ENCODE data around the gene CUEDC1. TPM values are rescaled to one million over a fixed set of nuclear protein-coding genes. Genes with fewer than 3 reads are reported as not detected.
A peak's percentile ranks its signal among the peaks of the same experiment; 100 is the strongest.

Gene CUEDC1
- total and polyA plus RNA-seq, 2 experiments from 2014 or later = 11.1 to 13.6 TPM

DNA sequence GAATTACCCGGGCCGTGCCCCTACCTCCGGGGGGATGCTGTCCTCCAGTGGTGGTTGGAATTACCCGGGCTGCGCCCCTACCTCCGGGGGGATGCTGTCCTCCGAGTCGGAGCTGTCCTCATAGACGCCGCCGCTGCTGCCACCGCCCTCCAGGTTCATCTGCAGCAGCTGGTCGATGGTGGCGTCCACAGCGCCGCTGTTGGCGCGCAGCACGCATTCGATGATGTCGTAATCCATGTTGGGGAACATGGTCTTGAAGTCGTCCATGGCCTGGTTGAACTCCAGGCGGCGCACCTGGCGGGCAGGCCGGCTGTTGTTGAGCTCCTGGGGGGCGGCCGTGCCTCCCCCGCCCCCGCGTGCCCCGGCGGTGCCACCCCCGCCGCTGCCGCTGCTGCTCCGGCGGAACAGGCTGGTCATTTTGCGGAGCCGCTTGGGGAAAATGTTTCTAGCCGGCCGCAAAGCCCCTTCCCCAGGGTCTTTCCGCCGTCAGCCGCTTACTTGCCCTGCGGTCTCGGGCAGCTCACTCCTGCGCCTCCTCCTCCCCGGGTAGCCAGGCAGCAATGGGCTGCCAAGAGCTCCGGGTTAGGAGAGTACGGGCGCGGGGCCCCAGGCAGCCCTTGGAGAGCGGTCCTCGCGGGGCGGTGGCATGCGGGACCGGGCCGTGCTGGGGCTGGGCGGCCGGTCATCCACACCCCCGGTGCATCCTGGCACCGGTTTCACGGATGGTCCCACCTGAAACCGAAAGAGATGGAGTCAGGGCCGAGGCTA lies 69.9 kb downstream of the CUEDC1 start:
- H3K4me1 ChIP-seq (ENCODE audit: insufficient read depth) = peaks cover 45% of the 10 kb centered on the region
- no peak for TF ChIP-seq EZH2phosphoT487 (IDR thresholded peaks at IDR 0.05; ENCODE audit: insufficient read depth, low read depth)
- no peak overlapping the region for H3K4me3 ChIP-seq
- H3K9me2 ChIP-seq (ENCODE audit: insufficient read depth) = no peaks in the 10 kb centered on the region
- H3F3A ChIP-seq (ENCODE audit: insufficient read depth) = peaks cover 25% of the 10 kb centered on the region
- WGBS, 2 experiments (ENCODE audit: low coverage in 1 of 2, low lambda C conversion rate in 2 of 2, missing lambda C conversion rate in 2 of 2) = 92 to 93% methylated on average over 50 to 67 of the region's 67 CpGs
- H3K9ac ChIP-seq = no peak overlapping the region
- H3K79me2 ChIP-seq (ENCODE audit: insufficient read depth) = peaks cover 45% of the 10 kb centered on the region
- H4K20me1 ChIP-seq (ENCODE audit: insufficient read depth) = no peaks in the 10 kb centered on the region
- H3K36me3 ChIP-seq (ENCODE audit: low read depth) = peaks cover 7% of the 10 kb centered on the region; the same call in 1 of the 2 replicates
- no peak overlapping the region for H3K4me2 ChIP-seq (ENCODE audit: unreplicated experiment)
- in situ Hi-C loops (cut with MboI) = no loop called here
- DNase-seq = no peak
- no peaks in the 10 kb centered on the region for H3K27me3 ChIP-seq (replicated peaks; ENCODE audit: insufficient read depth)
- H3K27ac ChIP-seq = no peak overlapping the region
- H2AFZ ChIP-seq = no peak overlapping the region
- no peaks in the 10 kb centered on the region for H3K9me3 ChIP-seq (ENCODE audit: low read depth)

DNA sequence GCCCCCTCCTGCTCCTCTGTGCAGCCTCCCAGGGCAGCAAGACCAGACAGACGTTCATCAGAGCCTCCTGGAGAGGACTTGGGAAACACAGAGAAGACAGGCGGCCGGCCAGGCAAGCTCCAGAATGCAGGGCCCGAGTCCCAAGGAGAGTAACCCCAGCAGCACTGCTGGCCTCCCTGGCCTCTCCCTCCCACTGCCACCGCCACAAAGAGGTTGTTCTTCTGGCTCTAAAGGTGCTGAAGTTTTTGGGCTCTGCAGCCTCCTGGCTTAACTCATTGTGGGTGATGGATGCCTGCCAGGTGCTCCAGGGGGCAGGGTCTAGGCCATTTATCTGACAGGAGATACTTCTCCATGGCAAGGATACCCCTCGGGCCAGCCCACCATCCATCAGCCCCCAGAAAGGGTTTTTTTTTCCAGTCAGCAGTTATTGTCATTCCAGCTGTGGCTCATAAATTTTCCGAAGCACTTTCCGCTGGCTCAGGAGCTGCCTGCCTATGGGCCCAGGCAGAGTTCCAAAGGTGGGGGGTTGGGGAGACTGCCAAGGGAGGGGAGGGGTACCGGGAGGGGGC lies 73.3 kb downstream of the CUEDC1 start:
- Histone ChIP-seq H4K20me1 (ENCODE audit: insufficient read depth) (no peaks in the 10 kb centered on the region), H2AFZ (no peak overlapping the region), H3K4me3 (no peak overlapping the region), H3K9me3 (ENCODE audit: low read depth) (no peaks in the 10 kb centered on the region), H3K9me2 (ENCODE audit: insufficient read depth) (no peaks in the 10 kb centered on the region), H3K36me3 (ENCODE audit: low read depth) (peaks cover 7% of the 10 kb centered on the region; the same call in 1 of the 2 replicates), H3K4me1 (ENCODE audit: insufficient read depth) (peaks cover 50% of the 10 kb centered on the region), H3K27me3 (replicated peaks; ENCODE audit: insufficient read depth) (no peaks in the 10 kb centered on the region), H3K9ac (no peak overlapping the region), H3F3A (ENCODE audit: insufficient read depth) (peaks cover 34% of the 10 kb centered on the region), H3K27ac (peak overlapping the region; percentile 65; the same call in 1 of the 2 replicates), H3K4me2 (ENCODE audit: unreplicated experiment) (peak overlapping the region; percentile 38), H3K79me2 (ENCODE audit: insufficient read depth) (peaks cover 34% of the 10 kb centered on the region)
- 42 to 54% methylated on average over 9 of the region's 9 CpGs for WGBS, 2 experiments (ENCODE audit: low coverage in 1 of 2, low lambda C conversion rate in 2 of 2, missing lambda C conversion rate in 2 of 2)
- TF ChIP-seq EZH2 (IDR thresholded peaks at IDR 0.05; ENCODE audit: insufficient read depth, poor library complexity, severe bottlenecking) (no peak), EZH2phosphoT487 (IDR thresholded peaks at IDR 0.05; ENCODE audit: insufficient read depth, low read depth) (no peak)
- DNase-seq = no peak
- in situ Hi-C loops (cut with MboI) = no loop called here

DNA sequence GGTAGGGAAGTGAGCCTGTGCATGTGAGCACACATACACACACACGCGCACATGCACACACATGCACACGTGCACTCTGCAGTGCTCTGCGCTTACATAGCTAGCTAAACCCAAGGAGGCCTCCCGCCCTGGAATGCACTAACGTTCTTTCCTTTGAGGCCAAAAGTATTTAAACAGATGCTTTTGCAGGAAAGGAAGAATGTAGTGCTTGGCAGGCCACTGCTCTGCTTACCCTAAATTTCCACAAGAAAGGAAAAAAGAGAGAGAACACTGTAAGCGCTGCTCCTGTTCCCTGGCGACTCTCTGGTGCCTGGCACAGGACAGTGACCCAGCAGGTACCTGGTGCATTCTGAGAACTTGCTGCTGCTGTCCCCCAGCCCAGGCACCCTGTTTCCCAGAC lies 74.1 kb downstream of the CUEDC1 start:
- in situ Hi-C loops (cut with MboI) = no loop called here
- Histone ChIP-seq H2AFZ (no peak overlapping the region), H3K4me1 (ENCODE audit: insufficient read depth) (peaks cover 57% of the 10 kb centered on the region), H3K27ac (peak overlapping the region; percentile 65), H3K79me2 (ENCODE audit: insufficient read depth) (peaks cover 27% of the 10 kb centered on the region), H3K9ac (0 out of 2 replicates have a peak overlapping the region, but pooled peaks have one; percentile 15), H3K27me3 (replicated peaks; ENCODE audit: insufficient read depth) (no peaks in the 10 kb centered on the region), H4K20me1 (ENCODE audit: insufficient read depth) (no peaks in the 10 kb centered on the region), H3K9me2 (ENCODE audit: insufficient read depth) (no peaks in the 10 kb centered on the region), H3K36me3 (ENCODE audit: low read depth) (peaks cover 7% of the 10 kb centered on the region; the same call in 1 of the 2 replicates), H3K9me3 (ENCODE audit: low read depth) (no peaks in the 10 kb centered on the region), H3K4me3 (no peak overlapping the region), H3F3A (ENCODE audit: insufficient read depth) (peaks cover 34% of the 10 kb centered on the region), H3K4me2 (ENCODE audit: unreplicated experiment) (peak overlapping the region; percentile 38)
- peak; percentile 69 for DNase-seq
- TF ChIP-seq EZH2 (IDR thresholded peaks at IDR 0.05; ENCODE audit: insufficient read depth, poor library complexity, severe bottlenecking) (no peak), EZH2phosphoT487 (IDR thresholded peaks at IDR 0.05; ENCODE audit: insufficient read depth, low read depth) (no peak)
- WGBS, 2 experiments (ENCODE audit: low coverage in 1 of 2, low lambda C conversion rate in 2 of 2, missing lambda C conversion rate in 2 of 2) = 53 to 65% methylated on average over 8 of the region's 8 CpGs

DNA sequence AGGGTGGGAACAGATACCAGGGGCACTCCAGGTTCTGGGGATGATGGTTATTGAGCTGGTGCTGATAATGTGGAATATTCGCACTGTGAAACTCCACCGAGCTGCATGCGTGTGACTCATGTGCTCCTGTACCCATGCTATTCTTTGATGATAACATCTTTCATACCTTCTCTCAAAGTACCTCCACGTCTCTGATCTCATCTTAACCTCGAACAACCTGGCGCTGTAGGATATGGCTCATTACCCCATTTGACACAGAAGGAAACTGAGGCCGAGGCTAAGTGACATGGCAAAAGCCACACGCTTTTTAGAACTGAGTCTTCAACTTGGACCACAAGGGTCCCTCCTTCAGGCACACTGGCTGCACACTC lies 75.1 kb downstream of the CUEDC1 start:
- TF ChIP-seq EZH2 (IDR thresholded peaks at IDR 0.05; ENCODE audit: insufficient read depth, poor library complexity, severe bottlenecking) (no peak), EZH2phosphoT487 (IDR thresholded peaks at IDR 0.05; ENCODE audit: insufficient read depth, low read depth) (no peak)
- H3K4me1 ChIP-seq (ENCODE audit: insufficient read depth) = peaks cover 66% of the 10 kb centered on the region
- peaks cover 6% of the 10 kb centered on the region; the same call in 1 of the 2 replicates for H3K36me3 ChIP-seq (ENCODE audit: low read depth)

More for the DNA sequence above, 75.1 kb downstream of the CUEDC1 start:
- no peak overlapping the region for H2AFZ ChIP-seq
- peak overlapping the region; percentile 85; the same call in 1 of the 2 replicates for H3K27ac ChIP-seq
- H3K9me3 ChIP-seq (ENCODE audit: low read depth) = no peaks in the 10 kb centered on the region
- H4K20me1 ChIP-seq (ENCODE audit: insufficient read depth) = no peaks in the 10 kb centered on the region
- no peak for DNase-seq
- H3K4me3 ChIP-seq = no peak overlapping the region
- WGBS, 2 experiments (ENCODE audit: low coverage in 1 of 2, low lambda C conversion rate in 2 of 2, missing lambda C conversion rate in 2 of 2) = 82 to 89% methylated on average over 8 of the region's 8 CpGs
- peaks cover 34% of the 10 kb centered on the region for H3F3A ChIP-seq (ENCODE audit: insufficient read depth)
- peaks cover 21% of the 10 kb centered on the region; the same call in 1 of the 2 replicates for H3K79me2 ChIP-seq (ENCODE audit: insufficient read depth)
- no peaks in the 10 kb centered on the region for H3K9me2 ChIP-seq (ENCODE audit: insufficient read depth)
- H3K4me2 ChIP-seq (ENCODE audit: unreplicated experiment) = no peak overlapping the region
- no peaks in the 10 kb centered on the region for H3K27me3 ChIP-seq (replicated peaks; ENCODE audit: insufficient read depth)
- in situ Hi-C loops (cut with MboI) = no loop called here
- H3K9ac ChIP-seq = peak overlapping the region; percentile 54; the same call in 1 of the 2 replicates
